ENCODE data around the gene PLXNC1.

- no peak for TF ChIP-seq CTCF (IDR thresholded peaks at IDR 0.05)
- no peak for TF ChIP-seq POLR2AphosphoS5 (IDR thresholded peaks at IDR 0.05; ENCODE audit: insufficient read depth in 1 of 2, low read depth in 1 of 2)
Measured at GRCh38 chr12:94326727-94327126, 178.3 kb downstream of the PLXNC1 start.
